Stimulated activated CD4-positive, alpha-beta T cell treated with anti-CD3 and anti-CD28 coated beads, Interleukin-12 subunit alpha, Interleukin-12 subunit beta, amount 100 ng/mL, for 4 hours (primary cell): ENCODE measurements around the gene RAD18.

ENCODE experiments used
- DNase-seq: peaks from one replicate; pipeline ENCODE4 v3.0.0-alpha.2; 2020

The RAD18 gene

GRCh38 chr3:8963137-8963853 is at the start of gene RAD18:
Gene RAD18 (minus strand): TSS chr3:8963472. CDS start chr3:8963385, 87 bp downstream.
- DNase-seq: peak; percentile 88

GRCh38 chr3:9012521-9012920 is 49.2 kb upstream of the RAD18 start:
- DNase-seq: no peak

DNA sequence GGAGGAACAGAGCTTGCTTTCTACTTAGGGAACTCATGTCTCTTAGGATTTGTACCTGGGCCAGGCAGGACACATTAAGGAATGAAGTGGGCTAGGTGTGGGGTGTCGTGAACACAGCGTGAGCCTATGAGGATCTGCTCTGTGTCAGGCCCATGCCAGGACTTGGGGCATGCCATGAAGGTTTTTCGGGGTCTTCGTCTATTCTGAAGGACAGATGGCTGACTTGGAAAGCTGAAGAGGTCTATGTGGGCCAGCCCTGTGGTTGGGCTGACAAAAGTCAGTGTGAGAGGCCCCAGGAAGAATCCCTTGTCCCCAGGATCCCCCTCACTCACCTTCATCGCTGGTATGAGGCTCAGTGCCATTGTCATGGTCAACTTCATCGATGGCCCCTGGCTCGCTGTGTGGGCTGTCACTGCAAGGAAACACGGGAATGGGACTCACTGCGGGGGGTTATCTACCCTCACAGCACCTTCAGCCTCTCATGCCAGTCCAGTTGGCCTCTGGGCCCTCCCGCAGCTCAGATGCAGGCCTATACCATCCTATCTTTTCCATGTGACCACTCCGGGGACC is 46.8 kb upstream of the RAD18 start:
- no peak for DNase-seq

GRCh38 chr3:9008550-9009255 is 45.4 kb upstream of the RAD18 start:
- DNase-seq: no peak

DNA sequence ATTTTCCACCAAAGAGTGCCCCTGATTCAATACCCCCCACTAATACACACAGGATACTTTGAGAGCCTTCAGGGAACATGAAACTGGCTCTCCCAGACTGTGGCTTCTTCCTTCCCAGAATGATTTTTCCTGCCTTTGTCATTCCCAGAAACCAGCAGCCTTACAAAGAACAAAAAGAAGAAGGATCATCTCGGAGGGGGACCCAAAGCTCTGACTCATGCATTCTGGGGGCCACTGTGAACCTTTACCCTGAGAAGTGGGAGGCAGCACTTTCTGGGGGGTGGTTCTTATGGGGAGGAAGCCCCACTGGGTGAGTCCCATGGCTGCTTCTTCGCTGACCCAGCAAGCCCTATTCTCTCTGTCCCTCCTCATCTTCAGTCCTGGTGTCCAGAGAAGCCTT is 44.7 kb upstream of the RAD18 start:
- DNase-seq: no peak

- DNase-seq: no peak
Measured at GRCh38 chr3:9007213-9007612, 43.9 kb upstream of the RAD18 start.

- DNase-seq: no peak
Measured at GRCh38 chr3:9000041-9000440, 36.8 kb upstream of the RAD18 start.

DNA sequence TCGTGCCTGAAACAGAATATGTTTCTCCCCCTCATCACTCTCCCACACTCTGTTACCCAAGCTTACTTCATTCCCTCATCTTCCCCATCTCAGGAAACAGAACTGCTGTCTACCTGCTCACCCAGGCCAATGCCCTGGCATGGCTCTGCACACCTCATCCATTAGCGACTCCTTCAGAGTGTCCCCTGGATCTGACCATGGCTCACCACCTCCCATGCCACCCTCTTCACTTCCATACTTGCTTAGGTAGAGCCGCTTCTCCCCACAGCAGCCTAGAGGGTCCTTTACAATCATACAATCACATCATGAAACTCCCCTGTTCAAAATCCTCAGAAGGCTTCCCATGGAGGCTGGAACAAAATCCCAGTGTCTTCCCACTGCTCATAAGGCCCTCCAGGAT is 33.9 kb upstream of the RAD18 start:
- no peak for DNase-seq

- DNase-seq: no peak
Measured at GRCh38 chr3:8996681-8997121, 33.4 kb upstream of the RAD18 start.

DNA sequence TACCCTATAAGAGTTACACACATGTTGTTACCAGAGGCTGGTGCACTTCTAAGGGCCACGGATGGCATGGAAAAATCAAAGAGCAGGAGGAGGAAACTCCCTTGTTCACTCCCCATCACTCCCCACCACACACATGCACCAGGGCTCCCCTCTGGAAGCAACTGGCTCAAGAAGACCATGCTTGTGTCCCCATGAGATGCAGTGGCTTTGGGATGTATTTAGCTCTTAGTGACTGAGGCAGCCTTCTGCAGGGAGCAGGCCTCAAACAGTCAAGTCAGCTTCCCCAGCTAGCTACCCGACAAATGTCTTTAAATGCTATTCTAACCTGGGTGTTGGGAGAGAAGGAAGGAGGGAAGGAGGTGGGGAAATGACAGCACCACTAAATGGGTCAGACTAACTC is 32.9 kb upstream of the RAD18 start:
- no peak for DNase-seq

DNA sequence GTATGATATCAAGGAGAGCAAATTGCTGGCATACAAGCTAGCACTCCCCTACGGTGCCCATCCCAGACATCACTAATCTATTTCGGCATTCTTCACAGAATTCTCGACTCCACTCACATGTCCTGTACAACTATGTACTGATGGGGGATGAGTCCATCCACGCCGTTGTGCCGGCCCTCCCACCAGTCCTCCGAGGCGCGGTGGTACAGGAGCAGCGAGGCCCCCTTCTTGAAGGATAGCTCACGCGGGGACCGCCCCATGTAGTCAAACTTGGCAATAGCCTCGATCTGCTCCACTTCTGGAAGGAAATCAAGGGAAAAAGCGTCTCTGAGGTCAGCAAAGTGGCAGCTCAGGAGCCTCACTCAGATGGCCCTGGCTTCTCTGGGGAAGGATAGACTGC is 31.0 kb upstream of the RAD18 start:
- no peak for DNase-seq

- no peak for DNase-seq
Measured at GRCh38 chr3:8993331-8993730, 30.1 kb upstream of the RAD18 start.

GRCh38 chr3:8992854-8993253 is 29.6 kb upstream of the RAD18 start:
- no peak for DNase-seq

DNA sequence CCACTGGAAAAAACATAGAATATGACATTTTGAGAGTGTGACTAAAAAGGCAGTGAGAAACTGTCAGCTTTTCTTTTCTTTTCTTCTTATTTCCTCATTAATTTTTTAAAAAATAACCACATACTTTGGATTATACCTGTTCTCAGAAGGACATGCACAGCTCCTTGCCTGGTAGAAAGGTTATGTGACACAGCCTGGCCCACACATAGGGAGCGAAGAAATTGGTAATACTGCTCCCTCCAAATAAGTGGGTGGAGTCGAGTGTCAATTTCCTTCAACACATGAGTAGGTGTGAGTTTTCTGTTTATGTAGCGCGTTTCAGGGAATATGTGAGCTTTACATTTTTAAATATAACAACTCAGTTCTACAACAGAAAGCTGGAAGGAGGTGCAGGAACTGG is 28.9 kb upstream of the RAD18 start:
- no peak for DNase-seq

DNA sequence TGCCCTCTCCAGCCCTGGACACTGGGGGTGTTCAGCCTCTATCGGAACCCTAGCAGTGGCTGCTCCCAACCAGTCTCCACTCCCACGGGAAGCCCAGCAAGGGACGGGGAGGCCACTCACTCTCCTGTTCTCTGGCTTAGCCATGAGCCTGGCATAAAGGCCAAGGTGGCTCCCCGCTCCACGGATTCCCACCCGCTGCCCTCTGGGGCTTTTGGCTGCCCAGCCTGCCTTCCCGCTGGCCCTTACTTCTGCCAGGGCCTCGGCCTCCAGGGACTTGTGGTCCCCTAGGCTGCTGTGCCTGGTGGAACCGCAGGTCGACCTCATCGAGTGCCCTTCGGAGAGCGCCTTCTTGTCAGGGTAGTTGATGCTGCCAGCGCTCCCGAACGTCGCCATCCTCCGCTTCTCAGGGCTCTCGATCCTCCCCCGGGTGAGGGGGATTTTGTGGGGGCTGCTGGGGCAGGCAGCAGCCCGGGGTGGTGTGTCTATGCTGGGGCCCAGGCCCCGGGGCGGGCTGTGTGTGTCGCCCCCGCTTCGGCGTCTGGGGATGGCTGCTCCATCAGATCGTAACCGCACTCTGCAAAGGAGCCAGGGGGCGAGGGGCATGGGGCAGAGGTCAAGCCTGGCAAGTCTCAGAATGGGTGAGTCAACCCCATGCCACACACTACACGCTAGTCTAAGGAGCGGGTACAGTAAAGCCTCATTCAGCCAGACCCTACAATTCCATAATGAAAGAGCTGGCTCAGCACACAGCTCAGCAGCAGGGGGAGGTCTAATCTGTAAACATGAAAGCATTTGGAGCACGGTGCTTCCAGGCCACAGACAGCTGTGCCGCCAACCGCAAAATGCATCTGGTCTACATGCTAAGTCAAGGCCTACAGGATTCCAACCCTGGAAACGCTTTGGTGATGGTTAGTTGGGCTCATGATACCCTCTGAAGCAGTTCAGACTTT is 27.3 kb upstream of the RAD18 start:
- DNase-seq: no peak

DNA sequence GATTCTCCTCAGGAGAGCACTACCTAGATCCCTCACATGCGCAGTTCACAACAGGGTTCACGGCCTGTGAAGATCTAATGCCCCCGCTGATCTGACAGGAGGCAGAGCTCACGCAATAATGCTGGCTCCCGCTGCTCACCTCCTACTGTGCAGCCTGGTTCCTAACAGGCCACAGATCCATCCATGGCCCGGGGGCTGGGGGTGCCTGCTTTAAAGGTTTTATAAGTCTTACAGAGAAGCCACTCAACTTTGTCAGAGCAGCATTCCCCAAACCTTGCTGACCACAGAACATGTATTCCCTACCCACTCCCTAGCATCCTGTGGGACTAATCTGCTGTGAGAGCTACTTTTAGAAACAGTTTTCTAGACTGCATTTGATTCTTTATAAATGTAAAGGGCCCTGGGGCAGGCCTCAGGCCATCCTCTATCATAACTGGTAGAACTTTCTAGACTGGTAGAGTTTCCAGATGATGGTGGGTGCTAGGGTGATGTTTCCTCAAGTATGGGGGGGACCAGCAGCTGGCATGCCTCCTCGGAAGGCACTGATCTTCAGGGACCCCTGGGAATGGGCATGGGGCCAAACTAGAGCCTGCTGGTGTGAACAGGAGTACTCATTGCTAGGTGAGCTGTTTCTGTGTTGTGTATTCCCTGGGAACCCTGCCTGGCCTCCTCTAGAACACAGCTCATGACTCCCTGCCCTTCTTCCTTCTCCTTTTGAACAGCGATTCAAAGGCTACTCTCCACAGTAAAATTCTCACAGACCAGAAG is 25.7 kb upstream of the RAD18 start:
- DNase-seq: no peak

- no peak for DNase-seq
Measured at GRCh38 chr3:8988384-8988655, 25.0 kb upstream of the RAD18 start.

DNA sequence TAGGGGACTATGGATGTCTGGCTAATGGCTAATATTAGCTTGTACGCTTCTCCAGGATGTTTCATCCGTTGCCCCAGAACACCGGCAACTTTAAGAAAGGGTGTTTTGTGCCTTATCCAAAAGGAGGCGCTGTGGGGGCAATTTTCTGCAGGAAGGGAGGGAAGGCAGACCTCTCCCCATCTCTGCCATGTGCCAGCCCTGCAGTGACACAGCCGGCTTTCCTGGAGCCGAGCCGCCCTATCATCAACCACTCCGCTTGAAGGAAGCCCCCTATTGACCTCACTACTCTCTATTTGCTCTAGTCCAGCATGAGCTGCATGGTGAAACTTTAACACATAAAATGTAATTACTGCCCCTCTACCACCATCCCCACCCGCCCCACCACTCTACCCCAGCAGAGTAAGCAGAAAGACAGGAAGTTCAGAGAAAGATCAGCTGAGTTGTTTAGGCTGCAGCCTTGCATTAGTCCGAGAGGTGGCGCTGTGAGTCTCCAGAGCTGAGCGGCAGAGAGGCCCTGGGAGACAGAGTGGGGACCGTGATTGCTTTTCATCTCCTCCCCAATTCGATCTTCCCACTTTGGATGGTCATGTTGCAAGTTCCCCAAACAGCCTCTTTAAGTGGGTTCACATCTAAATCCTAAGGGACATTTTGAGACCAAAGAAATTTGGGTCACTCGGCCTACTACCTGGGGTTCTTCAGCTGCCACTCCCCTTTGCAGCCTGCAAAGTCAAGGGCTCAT is 24.5 kb upstream of the RAD18 start:
- peak; percentile 54 for DNase-seq

- DNase-seq: no peak
Measured at GRCh38 chr3:8987226-8987625, 24.0 kb upstream of the RAD18 start.

DNA sequence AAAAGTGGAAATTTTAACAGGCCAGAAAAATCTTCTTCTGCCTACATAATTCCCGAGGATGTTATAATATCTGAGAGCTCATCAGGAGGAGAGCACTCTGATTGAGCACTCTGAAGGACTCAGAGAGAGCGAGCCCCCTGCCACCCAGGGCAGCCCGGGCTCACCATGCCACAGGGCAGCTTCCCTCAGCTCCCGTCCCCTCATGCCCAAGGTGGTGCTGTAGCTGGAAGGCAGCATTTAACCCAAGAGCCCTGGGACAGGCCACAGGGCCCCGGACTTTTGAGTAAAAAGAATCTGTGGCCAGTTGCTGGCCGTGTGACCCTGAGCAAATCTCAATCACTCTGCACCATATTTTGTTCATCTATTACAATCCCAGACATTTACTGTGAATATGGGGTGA is 23.5 kb upstream of the RAD18 start:
- no peak for DNase-seq

GRCh38 chr3:8985876-8986275 is 22.6 kb upstream of the RAD18 start:
- no peak for DNase-seq

DNA sequence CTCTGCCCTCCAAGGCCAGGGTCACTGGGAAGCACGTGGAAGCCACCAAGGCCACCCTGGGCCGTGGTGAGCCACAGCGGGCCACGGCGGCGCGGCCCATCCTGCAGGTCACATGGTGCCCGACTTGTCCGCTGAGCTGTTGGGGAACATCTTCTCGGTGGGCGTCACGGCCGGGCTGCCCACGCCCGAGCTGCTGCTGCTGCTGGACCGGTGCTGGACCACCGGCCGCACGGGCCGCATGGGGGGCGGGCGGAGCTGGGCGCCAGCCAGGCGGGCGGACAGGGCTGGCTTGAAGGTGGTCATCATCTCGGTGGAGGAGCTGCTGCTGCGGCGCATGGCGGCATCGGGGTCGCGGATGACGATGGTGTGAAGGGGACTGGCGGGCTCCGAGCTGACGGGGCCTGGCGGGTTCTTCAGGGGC is 22.1 kb upstream of the RAD18 start:
- DNase-seq: no peak
